Smooth muscle cell of bladder (primary cell): Measurements from ENCODE around the gene CNTNAP2. TPM values are rescaled to one million over a fixed set of nuclear protein-coding genes. Genes with fewer than 3 reads are reported as not detected.

Experiments used
- total RNA-seq: library from RNA; depleted of rRNA; stranded (reverse); fragments of >200 nt; gene quantifications from 2 replicates; pipeline ENCODE4 v1.2.3, GENCODE V29; 2014

Gene CNTNAP2
- 0.09 TPM in 1 of 2 replicates, not detected in the other for total RNA-seq

GRCh38 chr7:146116521-146117222 lies at the start of gene CNTNAP2:
TSS of gene CNTNAP2 (plus strand) at chr7:146116801. CDS start at chr7:146116877, 76 bp downstream.

